WI38 (cell line): ENCODE data around the gene TARBP1.
A peak's percentile ranks its signal among the peaks of the same experiment; 100 is the strongest.

ENCODE experiments used
- H3K4me3 ChIP-seq: 2 replicates; pipeline ENCODE4 v1.5.1; 2011; ENCODE audit warnings: low read depth, mild to moderate bottlenecking, control low read depth, low read length
- TF ChIP-seq, protein P1 (sequence below): IDR thresholded peaks from 2 replicates; pipeline ENCODE4 v1.5.1; 2012; ENCODE audit warnings: low read depth, mild to moderate bottlenecking, control low read depth, low read length

The TARBP1 gene

DNA sequence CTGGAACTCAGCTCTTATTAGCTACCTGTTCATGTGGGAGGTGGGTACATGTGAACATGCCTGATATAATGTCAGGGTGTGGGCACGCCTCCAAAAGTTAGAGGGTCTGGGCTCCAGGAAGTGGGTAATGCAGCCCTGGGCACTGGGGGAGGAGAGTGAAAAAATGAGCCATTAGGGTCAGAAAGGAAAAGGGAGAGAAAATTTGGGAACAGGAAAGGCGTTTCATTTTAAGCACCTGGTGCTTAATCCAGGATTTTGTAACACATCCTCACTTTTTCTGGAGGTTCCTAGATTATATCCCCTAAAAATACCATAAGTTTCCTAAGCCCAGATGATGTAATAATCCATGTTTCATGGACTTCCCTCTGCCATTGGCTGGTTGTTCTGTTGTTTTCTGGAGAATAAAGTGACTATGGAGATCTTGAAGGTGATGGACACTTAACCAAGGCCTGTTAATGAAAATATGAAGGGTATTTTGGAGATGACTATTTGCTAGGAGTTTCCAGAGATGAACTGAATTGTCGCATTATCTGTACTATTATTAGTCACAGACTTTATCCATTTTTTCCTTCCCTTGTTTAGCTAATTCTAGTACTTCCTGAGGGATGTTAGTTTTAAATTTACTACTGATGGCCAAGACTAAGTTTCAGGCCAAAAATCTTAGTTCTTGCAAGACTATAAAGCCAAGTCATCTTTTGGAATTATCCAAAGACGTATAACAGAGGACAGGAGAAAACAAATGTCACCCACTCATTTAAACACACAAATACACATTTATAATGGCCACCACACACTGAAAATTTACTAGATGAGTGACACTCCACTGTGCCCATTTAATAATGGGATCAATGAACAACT is 24.4 kb upstream of the TARBP1 start:
- H3K4me3 ChIP-seq = no peak overlapping the region
- TF ChIP-seq, protein P1, sequence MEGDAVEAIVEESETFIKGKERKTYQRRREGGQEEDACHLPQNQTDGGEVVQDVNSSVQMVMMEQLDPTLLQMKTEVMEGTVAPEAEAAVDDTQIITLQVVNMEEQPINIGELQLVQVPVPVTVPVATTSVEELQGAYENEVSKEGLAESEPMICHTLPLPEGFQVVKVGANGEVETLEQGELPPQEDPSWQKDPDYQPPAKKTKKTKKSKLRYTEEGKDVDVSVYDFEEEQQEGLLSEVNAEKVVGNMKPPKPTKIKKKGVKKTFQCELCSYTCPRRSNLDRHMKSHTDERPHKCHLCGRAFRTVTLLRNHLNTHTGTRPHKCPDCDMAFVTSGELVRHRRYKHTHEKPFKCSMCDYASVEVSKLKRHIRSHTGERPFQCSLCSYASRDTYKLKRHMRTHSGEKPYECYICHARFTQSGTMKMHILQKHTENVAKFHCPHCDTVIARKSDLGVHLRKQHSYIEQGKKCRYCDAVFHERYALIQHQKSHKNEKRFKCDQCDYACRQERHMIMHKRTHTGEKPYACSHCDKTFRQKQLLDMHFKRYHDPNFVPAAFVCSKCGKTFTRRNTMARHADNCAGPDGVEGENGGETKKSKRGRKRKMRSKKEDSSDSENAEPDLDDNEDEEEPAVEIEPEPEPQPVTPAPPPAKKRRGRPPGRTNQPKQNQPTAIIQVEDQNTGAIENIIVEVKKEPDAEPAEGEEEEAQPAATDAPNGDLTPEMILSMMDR = no peak

DNA sequence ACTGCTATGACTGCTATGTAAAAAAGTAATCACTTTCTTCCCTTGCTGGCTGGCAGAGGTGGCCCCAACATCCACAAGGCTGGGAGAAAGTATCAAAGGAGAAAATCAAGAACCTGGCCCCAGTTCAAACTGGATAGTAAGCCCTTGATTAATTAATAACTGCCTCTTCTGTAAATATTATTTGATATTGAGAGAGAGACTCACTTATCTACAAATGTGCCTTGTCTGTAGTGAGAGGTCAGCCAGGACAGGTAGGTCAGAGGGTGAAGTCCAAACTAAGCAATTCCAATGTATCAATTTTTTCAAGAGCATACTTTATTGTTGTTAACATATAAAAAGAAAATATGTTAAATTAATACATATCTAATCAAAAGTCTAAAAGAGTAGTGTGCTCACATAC is 23.8 kb upstream of the TARBP1 start:
- TF ChIP-seq, protein P1 = no peak
- no peak overlapping the region for H3K4me3 ChIP-seq

DNA sequence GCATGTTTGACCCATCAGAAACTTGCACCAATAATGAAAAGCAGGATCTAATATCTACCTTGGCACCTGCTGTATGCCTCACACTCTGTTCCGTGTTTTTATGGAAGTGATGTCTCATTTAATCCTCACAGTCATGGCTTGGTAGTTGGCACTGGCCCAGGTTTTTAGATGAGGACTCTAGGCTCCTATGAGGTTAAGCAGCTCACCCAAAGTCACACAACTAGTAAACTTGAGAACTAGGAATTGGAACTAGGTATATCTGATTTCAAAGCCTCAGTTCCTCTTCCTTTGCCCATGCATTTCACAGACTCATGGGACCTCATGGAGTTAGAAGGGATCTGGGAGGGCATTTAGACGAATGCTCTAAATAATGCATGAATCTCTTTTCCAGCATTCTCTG is 21.3 kb upstream of the TARBP1 start:
- TF ChIP-seq, protein P1 = no peak
- H3K4me3 ChIP-seq = no peak overlapping the region

- H3K4me3 ChIP-seq = peak overlapping the region; percentile 27
These were observed 20.9 kb upstream of the TARBP1 start for GRCh38 chr1:234499943-234500245.

DNA sequence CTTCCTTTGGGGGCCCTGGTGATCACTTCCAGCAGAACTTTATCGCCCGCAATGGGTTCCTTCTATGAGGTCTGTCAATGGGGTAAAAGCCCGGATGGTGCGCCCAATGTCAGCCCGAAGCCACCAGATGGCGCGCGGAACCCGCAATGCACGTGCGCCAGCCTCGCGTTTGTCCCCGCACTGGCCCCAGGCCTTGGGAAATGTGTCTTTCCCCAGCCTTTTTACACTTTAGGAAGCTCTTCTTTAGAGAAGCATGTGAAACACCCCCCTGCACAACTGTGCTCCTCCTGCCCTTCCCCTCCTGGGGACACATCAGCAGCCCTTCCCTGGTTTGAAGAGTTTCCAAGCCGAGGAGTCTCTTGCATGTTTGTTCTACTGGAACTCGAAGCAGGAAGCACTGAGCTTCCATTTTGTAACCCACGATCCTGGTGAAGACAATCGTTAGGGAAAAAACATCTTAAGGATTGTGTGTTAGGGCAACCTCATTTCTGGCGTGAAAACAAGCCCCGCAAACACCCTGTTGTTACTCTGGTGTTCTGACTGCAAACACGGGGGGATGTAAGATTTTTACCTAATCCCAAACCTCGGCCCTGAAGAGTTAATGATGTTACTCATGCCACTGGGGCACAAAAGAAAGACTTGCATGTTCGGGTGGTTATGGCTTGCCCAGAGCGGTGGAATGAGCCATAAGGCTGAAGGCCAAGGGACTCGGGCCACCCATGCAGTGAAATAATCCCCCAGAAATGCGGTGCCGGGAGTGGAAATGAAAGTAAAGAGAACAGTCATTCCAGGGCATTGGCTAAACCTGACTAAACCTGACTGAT is 20.4 kb upstream of the TARBP1 start:
- H3K4me3 ChIP-seq = peak overlapping the region; percentile 27
- TF ChIP-seq, protein P1 = peak; percentile 82

More at GRCh38 chr1:234499943-234500245, 20.9 kb upstream of the TARBP1 start:
- TF ChIP-seq, protein P1 = no peak

GRCh38 chr1:234498448-234499118 is 19.6 kb upstream of the TARBP1 start:
- H3K4me3 ChIP-seq = no peak overlapping the region
- TF ChIP-seq, protein P1 = no peak
